ENCODE results near the gene ITGA8.

The ITGA8 gene

DNA sequence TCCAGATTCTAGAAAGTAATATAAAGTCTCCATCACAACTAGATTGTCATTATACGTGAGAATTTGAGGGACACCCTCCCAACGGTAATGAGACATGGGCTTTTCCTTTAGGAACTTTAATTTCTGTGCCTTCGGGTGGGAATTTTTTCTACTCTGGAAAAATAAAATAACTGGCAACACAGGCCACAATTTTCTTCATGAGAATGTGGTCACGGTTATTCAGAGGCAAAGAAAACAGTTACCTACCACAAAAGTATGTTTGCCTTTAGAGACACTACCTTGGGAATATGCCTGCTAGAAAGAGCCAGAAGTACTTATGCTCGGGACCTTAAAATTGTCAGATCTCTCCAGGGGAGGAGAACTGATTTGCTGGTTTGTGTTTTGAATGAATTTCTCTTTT, 99.4 kb downstream of the ITGA8 start:
- H3K4me3 ChIP-seq (replicated peaks; ENCODE audit: low read depth, low read length): no peak overlapping the region
- TF ChIP-seq, protein P1, sequence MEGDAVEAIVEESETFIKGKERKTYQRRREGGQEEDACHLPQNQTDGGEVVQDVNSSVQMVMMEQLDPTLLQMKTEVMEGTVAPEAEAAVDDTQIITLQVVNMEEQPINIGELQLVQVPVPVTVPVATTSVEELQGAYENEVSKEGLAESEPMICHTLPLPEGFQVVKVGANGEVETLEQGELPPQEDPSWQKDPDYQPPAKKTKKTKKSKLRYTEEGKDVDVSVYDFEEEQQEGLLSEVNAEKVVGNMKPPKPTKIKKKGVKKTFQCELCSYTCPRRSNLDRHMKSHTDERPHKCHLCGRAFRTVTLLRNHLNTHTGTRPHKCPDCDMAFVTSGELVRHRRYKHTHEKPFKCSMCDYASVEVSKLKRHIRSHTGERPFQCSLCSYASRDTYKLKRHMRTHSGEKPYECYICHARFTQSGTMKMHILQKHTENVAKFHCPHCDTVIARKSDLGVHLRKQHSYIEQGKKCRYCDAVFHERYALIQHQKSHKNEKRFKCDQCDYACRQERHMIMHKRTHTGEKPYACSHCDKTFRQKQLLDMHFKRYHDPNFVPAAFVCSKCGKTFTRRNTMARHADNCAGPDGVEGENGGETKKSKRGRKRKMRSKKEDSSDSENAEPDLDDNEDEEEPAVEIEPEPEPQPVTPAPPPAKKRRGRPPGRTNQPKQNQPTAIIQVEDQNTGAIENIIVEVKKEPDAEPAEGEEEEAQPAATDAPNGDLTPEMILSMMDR (IDR thresholded peaks at IDR 0.05; ENCODE audit: low read depth, low read length, missing control alignments): no peak
- DNase-seq (ENCODE audit: extremely low read depth, low read depth): no peak

DNA sequence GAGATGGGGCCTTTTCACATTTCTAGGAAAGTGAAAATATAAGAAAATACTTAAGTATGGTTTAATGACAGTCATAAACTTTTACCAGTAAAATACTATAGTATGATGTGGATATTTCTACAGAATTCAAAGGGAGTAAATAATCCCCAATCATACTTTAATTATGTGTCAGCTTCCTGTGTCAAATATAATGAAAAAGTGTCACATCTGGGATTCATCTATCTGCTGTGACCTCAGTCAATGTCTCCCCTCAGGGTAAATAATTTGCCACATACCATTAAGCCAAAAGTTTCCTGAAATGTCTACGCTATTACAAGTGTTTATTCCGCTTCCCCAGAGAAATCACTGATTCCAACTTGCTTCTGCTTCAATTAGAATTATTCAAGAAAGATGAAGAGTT, 110.5 kb downstream of the ITGA8 start:
- peak; percentile 63 for DNase-seq (ENCODE audit: extremely low read depth, low read depth)
- no peak overlapping the region for H3K4me3 ChIP-seq (replicated peaks; ENCODE audit: low read depth, low read length)

DNA sequence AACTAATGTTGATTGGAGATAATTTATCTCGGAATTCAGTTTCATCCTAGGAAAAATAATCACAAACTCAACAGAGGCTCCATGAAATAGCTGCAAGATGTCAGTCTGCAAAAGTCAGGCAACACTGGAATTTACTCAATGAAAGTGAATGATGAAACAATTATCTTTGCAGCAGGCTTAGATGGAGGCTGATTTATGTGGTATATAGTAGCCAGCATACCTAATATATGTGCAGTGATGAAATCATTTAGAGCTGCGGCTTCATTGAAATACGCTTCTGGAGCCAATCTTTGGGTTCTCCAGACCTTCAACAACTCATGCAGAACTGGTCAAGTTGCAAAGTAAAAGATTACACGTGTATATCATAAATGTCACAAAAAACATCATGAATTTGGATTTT, 113.3 kb downstream of the ITGA8 start:
- H3K4me3 ChIP-seq (replicated peaks; ENCODE audit: low read depth, low read length): no peak overlapping the region
- no peak for DNase-seq (ENCODE audit: extremely low read depth, low read depth)
- TF ChIP-seq, protein P1 (IDR thresholded peaks at IDR 0.05; ENCODE audit: low read depth, low read length, missing control alignments): no peak

More for the DNA sequence above, 110.5 kb downstream of the ITGA8 start:
- TF ChIP-seq, protein P1 (IDR thresholded peaks at IDR 0.05; ENCODE audit: low read depth, low read length, missing control alignments): no peak

DNA sequence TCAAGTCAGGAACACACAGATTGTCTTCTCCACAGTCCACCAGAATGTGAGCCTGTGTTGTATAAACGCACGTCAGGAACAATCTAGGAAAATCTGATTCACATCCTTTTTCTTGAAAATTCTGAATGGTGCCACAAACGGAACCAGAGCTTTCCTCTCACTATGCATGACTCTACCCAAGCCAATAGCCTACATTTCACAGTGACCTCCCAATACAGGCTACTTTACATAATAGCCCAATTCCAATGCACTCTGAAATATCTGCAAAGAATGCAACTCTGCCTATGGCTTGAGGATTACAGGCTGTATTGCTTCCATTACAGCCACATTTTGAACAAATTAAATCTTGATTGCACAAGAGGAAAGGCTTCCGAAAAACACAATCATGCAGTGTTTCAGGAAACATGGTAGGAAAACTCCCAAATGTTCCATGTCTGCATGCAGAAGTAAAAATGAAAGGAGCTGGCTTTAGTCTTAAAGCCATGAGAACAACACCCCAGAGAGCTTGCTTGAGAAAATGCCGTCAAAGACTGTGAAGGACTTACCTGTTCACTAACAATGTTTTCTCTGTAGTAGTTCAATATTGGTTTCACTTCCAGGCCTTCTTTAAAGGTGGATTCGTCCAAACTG, 113.9 kb downstream of the ITGA8 start:
- DNase-seq (ENCODE audit: extremely low read depth, low read depth): no peak
- TF ChIP-seq, protein P1 (IDR thresholded peaks at IDR 0.05; ENCODE audit: low read depth, low read length, missing control alignments): no peak

DNA sequence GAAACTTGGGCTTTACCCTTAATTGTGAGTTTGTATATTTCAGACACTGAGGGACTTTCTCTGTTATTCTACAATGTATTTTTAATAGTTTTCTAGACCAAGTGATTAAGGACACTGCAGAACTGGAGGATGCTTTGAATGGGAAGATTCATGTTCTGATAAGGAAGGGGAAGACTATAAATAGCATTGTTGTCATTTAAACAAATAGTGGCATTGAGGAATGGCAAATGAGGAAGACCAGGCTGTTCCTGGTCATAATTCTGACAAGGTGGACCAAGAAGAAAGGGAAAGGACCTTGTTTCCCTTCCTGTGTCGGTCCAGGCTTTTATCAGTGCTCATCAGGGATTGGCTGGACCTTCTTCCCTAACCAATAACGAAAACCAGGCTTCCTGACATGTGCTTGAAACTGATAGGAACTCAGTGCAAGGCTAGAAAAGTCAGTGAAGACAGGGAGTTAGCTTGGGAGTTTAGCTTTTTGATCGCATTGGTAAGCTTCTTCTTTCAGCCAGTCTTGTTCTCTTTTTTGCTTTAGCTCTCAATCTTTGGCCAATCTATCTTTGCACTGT, 116.2 kb downstream of the ITGA8 start:
- no peak for DNase-seq (ENCODE audit: extremely low read depth, low read depth)
- H3K4me3 ChIP-seq (replicated peaks; ENCODE audit: low read depth, low read length): no peak overlapping the region
- TF ChIP-seq, protein P1 (IDR thresholded peaks at IDR 0.05; ENCODE audit: low read depth, low read length, missing control alignments): no peak

More for the DNA sequence above, 113.9 kb downstream of the ITGA8 start:
- H3K4me3 ChIP-seq (replicated peaks; ENCODE audit: low read depth, low read length): no peak overlapping the region

DNA sequence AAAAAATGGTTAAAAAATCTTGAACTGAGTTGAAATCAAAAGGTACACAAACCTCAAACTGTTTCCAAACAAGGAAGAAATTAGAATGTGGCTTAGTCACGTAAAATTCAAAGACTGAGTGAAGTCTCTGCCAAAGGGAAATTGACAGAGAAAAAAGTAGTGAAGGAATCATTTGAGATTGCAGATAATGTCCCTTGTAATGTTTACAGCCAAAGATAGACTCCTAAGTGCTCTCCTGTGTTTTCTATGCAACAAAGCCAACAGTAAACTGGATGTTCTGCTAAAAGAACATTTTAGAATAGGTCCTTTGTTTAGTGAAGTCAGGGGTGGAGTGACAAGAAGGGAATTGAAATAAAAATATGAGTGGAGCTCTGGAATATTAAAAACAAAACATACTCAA, 117.9 kb downstream of the ITGA8 start:
- no peak for DNase-seq (ENCODE audit: extremely low read depth, low read depth)
- TF ChIP-seq, protein P1 (IDR thresholded peaks at IDR 0.05; ENCODE audit: low read depth, low read length, missing control alignments): no peak
- H3K4me3 ChIP-seq (replicated peaks; ENCODE audit: low read depth, low read length): no peak overlapping the region
